ENCODE results near the gene GPHN. TPM values are rescaled to one million over a fixed set of nuclear protein-coding genes. Genes with fewer than 3 reads are reported as not detected.

The GPHN gene
- total and polyA plus RNA-seq, 2 of the 8 experiments (the other 6 are each of a cell fraction or from before 2014, with no cell fraction given): 6.0 to 16.0 TPM

- H4K91ac ChIP-seq (replicated peaks; ENCODE audit: insufficient read length, low read length): no peak overlapping the region
- H4K5ac ChIP-seq (ENCODE audit: insufficient read length, low read depth, low read length): no peak overlapping the region
- FAIRE-seq (no peak), DNase-seq (ENCODE audit: low read depth in 1 of 2, low spot score in 2 of 2) (no peak)
- no peak overlapping the region for H2AFZ ChIP-seq (ENCODE audit: low read length)
- no peak overlapping the region for H2AK5ac ChIP-seq (ENCODE audit: low read depth, low read length)
- H2BK15ac ChIP-seq (ENCODE audit: low read length): no peak overlapping the region
- peak overlapping the region; percentile 85 to 87; a peak in 3 of 4 replicates for H3K4me2 ChIP-seq (ENCODE audit: insufficient read depth in 1 of 2, low read depth in 2 of 2, low read length in 2 of 2)
- no peak overlapping the region for H3K56ac ChIP-seq (replicated peaks; ENCODE audit: insufficient read length, low read depth, low read length)
- H3K36me3 ChIP-seq (ENCODE audit: control insufficient read depth in 2 of 4, insufficient read depth in 4 of 4, low read length in 3 of 4): no peaks in the 10 kb centered on the region
- TF ChIP-seq CEBPB (IDR thresholded peaks at IDR 0.05; ENCODE audit: low read depth, low read length) (no peak), SIN3A (conservative IDR thresholded peaks at IDR 0.05 in 1 of 2, IDR thresholded peaks at IDR 0.05 in 1 of 2; ENCODE audit: low read depth in 1 of 2, low read length in 2 of 2) (0 out of 4 replicates have a peak, but pooled peaks of 1 of the 2 experiments have one; percentile 39)
- ChIA-PET CTCF (ENCODE audit: partially characterized antibody) (interaction anchor here (1.1 kb wide), 1 partner anchor 13 kb away, joined by 3 read pairs; no protein-coding TSS in a partner anchor), POLR2A (ENCODE audit: partially characterized antibody) (interaction anchor here (1.2 kb wide), 1 partner anchor 18 kb away, joined by 3 read pairs; no protein-coding TSS in a partner anchor)
- peaks cover 3 to 4% of the 10 kb centered on the region in 2 experiments for H4K20me1 ChIP-seq (replicated peaks in 1 of 2; ENCODE audit: control insufficient read depth in 1 of 2, insufficient read depth in 2 of 2, low read length in 2 of 2)
- H3K18ac ChIP-seq (ENCODE audit: extremely low read depth, low read length): no peak overlapping the region
- peaks cover 0 to 56% of the 10 kb centered on the region in 2 experiments for H3K79me2 ChIP-seq (ENCODE audit: control insufficient read depth in 1 of 2, insufficient read depth in 2 of 2, low read length in 2 of 2)
- H3K27ac ChIP-seq (ENCODE audit: low read depth, low read length): no peak overlapping the region
- H3K9me3 ChIP-seq (ENCODE audit: insufficient read depth in 2 of 2, low read depth in 1 of 2, low read length in 1 of 2): no peaks in the 10 kb centered on the region
- no peak overlapping the region for H3K4ac ChIP-seq (replicated peaks; ENCODE audit: insufficient read length, low read depth, low read length)
- peak overlapping the region in 3 of 4 experiments; percentile 82 to 96 (median 89); a peak in 5 of 8 replicates for H3K4me3 ChIP-seq (ENCODE audit: extremely low read depth in 1 of 4, insufficient read depth in 2 of 4, low read depth in 3 of 4, low read length in 4 of 4)
- 82% methylated on average over 4 of the region's 4 CpGs; no CpG with 5 or more reads in 1 of the 2 experiments for WGBS, 2 experiments (ENCODE audit: extremely low coverage in 1 of 2, insufficient coverage in 1 of 2, insufficient read length in 1 of 2, insufficient replicate concordance in 2 of 2, low coverage in 1 of 2, low lambda C conversion rate in 2 of 2, missing lambda C conversion rate in 1 of 2)
- H4K8ac ChIP-seq (ENCODE audit: extremely low read depth, insufficient read depth, low read length): no peak overlapping the region
- H3K27me3 ChIP-seq (replicated peaks in 1 of 4; ENCODE audit: control insufficient read depth in 3 of 4, extremely low read depth in 1 of 4, insufficient read depth in 3 of 4, low read length in 3 of 4): peaks cover 0 to 11% (median 5%) of the 10 kb centered on the region in 4 experiments; a peak in 4 of 7 replicates
- no peak overlapping the region for H3K14ac ChIP-seq (ENCODE audit: insufficient read length)
- no peak overlapping the region for H2BK120ac ChIP-seq (replicated peaks; ENCODE audit: low read depth, low read length)
- H3K23me2 ChIP-seq (ENCODE audit: low read depth, low read length): peaks cover 13% of the 10 kb centered on the region
- H2BK5ac ChIP-seq (ENCODE audit: low read depth, low read length): no peak overlapping the region
- no peak overlapping the region for H2BK20ac ChIP-seq (ENCODE audit: low read length)
- no peak overlapping the region for H3K9ac ChIP-seq (replicated peaks in 1 of 4; ENCODE audit: extremely low read depth in 1 of 4, low read depth in 3 of 4, low read length in 3 of 4)
- no peaks in the 10 kb centered on the region for H3K79me1 ChIP-seq (ENCODE audit: low read depth, low read length)
- peaks cover 0 to 3% (median 0%) of the 10 kb centered on the region in 4 experiments; a peak in 2 of 7 replicates for H3K4me1 ChIP-seq (replicated peaks in 1 of 4; ENCODE audit: control insufficient read depth in 3 of 4, insufficient read depth in 4 of 4, low read length in 3 of 4)
- no peak overlapping the region for H3K23ac ChIP-seq (ENCODE audit: insufficient read length)
- no peak overlapping the region for H2BK12ac ChIP-seq (ENCODE audit: low read depth, low read length)
Measured at GRCh38 chr14:66509874-66510273, 1.9 kb downstream of the GPHN start.

Measured in H1 (cell line).